Measurements from ENCODE around the gene GPR31.
"Not testable (repeated sequence)": the region's sequence is repeated elsewhere in the genome, so short reads cannot be mapped to it uniquely, and the experiment has no call there.

GRCh38 chr6:167193515-167194125 is 35.8 kb upstream of the GPR31 start:
- TF ChIP-seq EZH2 (IDR thresholded peaks at IDR 0.05); POLR2AphosphoS5 (IDR thresholded peaks at IDR 0.05; ENCODE audit: borderline replicate concordance, low read depth, low read length): not testable (repeated sequence)
